HG03354 (cell line): ENCODE measurements around the gene FAM169A.

Experiments
- ATAC-seq: cut with Tn5 transposase; IDR thresholded peaks from one replicate; pipeline ENCODE4 v1.9.1; 2021; ENCODE audit warnings: mild to moderate bottlenecking; ENCODE audit not compliant: unreplicated experiment, poor library complexity, severe bottlenecking

FAM169A gene

GRCh38 chr5:74736759-74737158 lies 129.4 kb downstream of the FAM169A start:
- no peak for ATAC-seq
